ENCODE results near the gene MYO5C. TPM values are rescaled to one million over a fixed set of nuclear protein-coding genes. Genes with fewer than 3 reads are reported as not detected.

The MYO5C gene
- total and polyA plus RNA-seq, 2 of the 13 experiments (the other 11 are each of a cell fraction or from before 2014, with no cell fraction given): 15.7 to 23.7 TPM

GRCh38 chr15:52155878-52156277 is 139.7 kb downstream of the MYO5C start:
- Histone ChIP-seq H4K20me1 (ENCODE audit: insufficient read depth, low read length) (no peaks in the 10 kb centered on the region), H3K4me1 (ENCODE audit: insufficient read depth, low read length) (peaks cover 21% of the 10 kb centered on the region), H3K4me3 (replicated peaks in 1 of 3; ENCODE audit: insufficient read depth in 1 of 3, low read depth in 2 of 3, low read length in 3 of 3) (no peak overlapping the region), H2AFZ (ENCODE audit: low read length) (no peak overlapping the region), H3K27ac (ENCODE audit: extremely low read length, insufficient read depth, low read length) (peak overlapping the region; percentile 68), H3K27me3 (ENCODE audit: control insufficient read depth in 1 of 2, insufficient read depth in 2 of 2, low read length in 2 of 2) (no peaks in the 10 kb centered on the region), H3K4me2 (ENCODE audit: low read depth, low read length) (peak overlapping the region; percentile 49; the same call in 1 of the 2 replicates), H3K9ac (ENCODE audit: insufficient read depth, low read depth, low read length) (no peak overlapping the region), H3K9me3 (ENCODE audit: low read length) (no peaks in the 10 kb centered on the region), H3K36me3 (replicated peaks in 1 of 2; ENCODE audit: control insufficient read depth in 1 of 2, insufficient read depth in 2 of 2, low read length in 2 of 2) (peaks cover 0 to 2% of the 10 kb centered on the region in 2 experiments; a peak in 2 of 5 replicates), H3K79me2 (ENCODE audit: insufficient read depth, low read length) (no peaks in the 10 kb centered on the region)
- ATAC-seq (no peak), FAIRE-seq (no peak), DNase-seq (ENCODE audit: low spot score) (no peak)
- intact Hi-C loops (cut with micrococcal nuclease; ENCODE audit: unreplicated experiment): no loop called here
- BruUV-seq (replicated peaks): no TSS peak
- ChIA-PET POLR2A (interaction anchor here (1.0 to 1.6 kb wide), 4 partner anchors 19 to 184 kb away, joined by 3 to 10 read pairs (median 6); partner anchors contain the start of gene LEO1), CTCF (ENCODE audit: low intra/inter-chr PET ratio, low total read pairs) (no interaction called here)
- 77% methylated on average over 2 of the region's 2 CpGs for WGBS (ENCODE audit: low lambda C conversion rate)
- in situ Hi-C loops (cut with HindIII; ENCODE audit: extremely low pct_ligation_motif_present, low pct_unique_long_range_greater_than_20kb): no loop called here
- TF ChIP-seq MTA1 (CRISPR knock-in tag; IDR thresholded peaks at IDR 0.05; ENCODE audit: borderline replicate concordance) (no peak), ZNF850 (CRISPR knock-in tag; conservative IDR thresholded peaks at IDR 0.05) (no peak), CENPT (CRISPR knock-in tag; IDR thresholded peaks at IDR 0.05; ENCODE audit: low read depth) (no peak), GMEB1 (CRISPR knock-in tag; IDR thresholded peaks at IDR 0.05; ENCODE audit: borderline replicate concordance) (no peak)
- TF ChIP-seq, protein P1, sequence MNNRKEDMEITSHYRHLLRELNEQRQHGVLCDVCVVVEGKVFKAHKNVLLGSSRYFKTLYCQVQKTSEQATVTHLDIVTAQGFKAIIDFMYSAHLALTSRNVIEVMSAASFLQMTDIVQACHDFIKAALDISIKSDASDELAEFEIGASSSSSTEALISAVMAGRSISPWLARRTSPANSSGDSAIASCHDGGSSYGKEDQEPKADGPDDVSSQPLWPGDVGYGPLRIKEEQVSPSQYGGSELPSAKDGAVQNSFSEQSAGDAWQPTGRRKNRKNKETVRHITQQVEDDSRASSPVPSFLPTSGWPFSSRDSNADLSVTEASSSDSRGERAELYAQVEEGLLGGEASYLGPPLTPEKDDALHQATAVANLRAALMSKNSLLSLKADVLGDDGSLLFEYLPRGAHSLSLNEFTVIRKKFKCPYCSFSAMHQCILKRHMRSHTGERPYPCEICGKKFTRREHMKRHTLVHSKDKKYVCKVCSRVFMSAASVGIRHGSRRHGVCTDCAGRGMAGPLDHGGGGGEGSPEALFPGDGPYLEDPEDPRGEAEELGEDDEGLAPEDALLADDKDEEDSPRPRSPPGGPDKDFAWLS (CRISPR knock-in tag; IDR thresholded peaks at IDR 0.05; ENCODE audit: borderline replicate concordance): no peak
- TF ChIP-seq, protein P2, sequence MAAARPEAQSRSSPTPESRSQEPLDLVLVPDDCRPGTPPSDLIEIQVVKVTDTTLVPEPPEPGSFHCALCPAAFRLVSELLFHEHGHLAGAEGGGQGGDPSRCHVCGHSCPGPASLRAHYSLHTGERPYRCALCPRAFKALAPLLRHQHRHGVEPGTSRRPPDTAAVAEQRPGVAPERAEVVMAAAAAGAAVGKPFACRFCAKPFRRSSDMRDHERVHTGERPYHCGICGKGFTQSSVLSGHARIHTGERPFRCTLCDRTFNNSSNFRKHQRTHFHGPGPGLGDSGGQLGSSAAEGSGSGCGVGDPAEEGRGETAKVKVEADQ (CRISPR knock-in tag; IDR thresholded peaks at IDR 0.05; ENCODE audit: borderline replicate concordance): no peak
